ENCODE data around the gene ICAM4.

- TF ChIP-seq, protein P1, sequence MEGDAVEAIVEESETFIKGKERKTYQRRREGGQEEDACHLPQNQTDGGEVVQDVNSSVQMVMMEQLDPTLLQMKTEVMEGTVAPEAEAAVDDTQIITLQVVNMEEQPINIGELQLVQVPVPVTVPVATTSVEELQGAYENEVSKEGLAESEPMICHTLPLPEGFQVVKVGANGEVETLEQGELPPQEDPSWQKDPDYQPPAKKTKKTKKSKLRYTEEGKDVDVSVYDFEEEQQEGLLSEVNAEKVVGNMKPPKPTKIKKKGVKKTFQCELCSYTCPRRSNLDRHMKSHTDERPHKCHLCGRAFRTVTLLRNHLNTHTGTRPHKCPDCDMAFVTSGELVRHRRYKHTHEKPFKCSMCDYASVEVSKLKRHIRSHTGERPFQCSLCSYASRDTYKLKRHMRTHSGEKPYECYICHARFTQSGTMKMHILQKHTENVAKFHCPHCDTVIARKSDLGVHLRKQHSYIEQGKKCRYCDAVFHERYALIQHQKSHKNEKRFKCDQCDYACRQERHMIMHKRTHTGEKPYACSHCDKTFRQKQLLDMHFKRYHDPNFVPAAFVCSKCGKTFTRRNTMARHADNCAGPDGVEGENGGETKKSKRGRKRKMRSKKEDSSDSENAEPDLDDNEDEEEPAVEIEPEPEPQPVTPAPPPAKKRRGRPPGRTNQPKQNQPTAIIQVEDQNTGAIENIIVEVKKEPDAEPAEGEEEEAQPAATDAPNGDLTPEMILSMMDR (IDR thresholded peaks at IDR 0.05; ENCODE audit: borderline replicate concordance, extremely low read depth, low read length, poor library complexity, severe bottlenecking), result no peak
- no peak for TF ChIP-seq EZH2 (IDR thresholded peaks at IDR 0.05; ENCODE audit: borderline replicate concordance, low read depth, low read length, severe bottlenecking)
Measured at GRCh38 chr19:10274589-10274988, 12.2 kb upstream of the ICAM4 start.

Measured in DND-41 (cell line).